NCI-H2171 treated with DMSO at 0.1 percent for 48 hours (cell line): ENCODE measurements around the gene VAPB.

Experiments used
- DNase-seq: peaks from one replicate; lab custom pipeline; 2025; lab: John Stamatoyannopoulos, UW

Gene VAPB

DNA sequence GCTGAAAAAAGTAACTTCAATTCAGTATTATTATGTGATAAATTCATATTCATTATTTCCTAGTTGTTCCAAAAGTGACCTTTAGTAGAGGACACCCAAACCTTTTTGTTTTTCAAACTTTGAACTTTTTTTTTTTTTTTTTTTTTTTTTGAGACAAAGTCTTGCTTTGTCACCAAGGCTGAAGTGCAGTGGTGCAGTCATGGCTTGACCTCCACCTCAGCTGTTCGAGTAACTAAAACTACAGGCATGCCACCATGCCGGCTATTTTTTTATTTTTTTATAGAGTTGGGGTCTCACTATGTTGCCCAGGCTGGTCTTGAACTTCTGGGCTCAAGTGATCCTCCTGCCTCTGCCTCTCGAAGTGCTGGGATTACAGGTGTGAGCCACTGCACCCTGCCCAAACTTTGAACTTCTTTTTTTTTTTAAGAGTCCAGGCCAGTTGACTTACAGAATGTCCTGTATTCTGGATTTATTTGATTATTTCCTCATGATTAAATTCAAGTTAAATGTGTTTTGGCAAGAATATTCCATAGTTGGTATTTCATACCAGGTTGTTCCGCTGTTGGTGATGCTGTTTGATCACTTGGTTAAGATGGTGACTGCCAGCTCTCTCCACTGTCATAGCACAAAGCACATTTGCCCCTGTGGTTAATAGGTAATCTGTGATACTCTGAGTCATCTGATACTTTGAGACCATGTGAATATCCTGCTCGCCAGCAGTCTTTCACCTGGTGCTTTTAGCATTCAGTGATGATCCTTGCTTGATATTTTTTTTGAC lies 48.0 kb downstream of the VAPB start:
- DNase-seq, result peak; percentile 17

- DNase-seq, result no peak
These were observed 50.2 kb downstream of the VAPB start for GRCh38 chr20:58438970-58439808.

DNA sequence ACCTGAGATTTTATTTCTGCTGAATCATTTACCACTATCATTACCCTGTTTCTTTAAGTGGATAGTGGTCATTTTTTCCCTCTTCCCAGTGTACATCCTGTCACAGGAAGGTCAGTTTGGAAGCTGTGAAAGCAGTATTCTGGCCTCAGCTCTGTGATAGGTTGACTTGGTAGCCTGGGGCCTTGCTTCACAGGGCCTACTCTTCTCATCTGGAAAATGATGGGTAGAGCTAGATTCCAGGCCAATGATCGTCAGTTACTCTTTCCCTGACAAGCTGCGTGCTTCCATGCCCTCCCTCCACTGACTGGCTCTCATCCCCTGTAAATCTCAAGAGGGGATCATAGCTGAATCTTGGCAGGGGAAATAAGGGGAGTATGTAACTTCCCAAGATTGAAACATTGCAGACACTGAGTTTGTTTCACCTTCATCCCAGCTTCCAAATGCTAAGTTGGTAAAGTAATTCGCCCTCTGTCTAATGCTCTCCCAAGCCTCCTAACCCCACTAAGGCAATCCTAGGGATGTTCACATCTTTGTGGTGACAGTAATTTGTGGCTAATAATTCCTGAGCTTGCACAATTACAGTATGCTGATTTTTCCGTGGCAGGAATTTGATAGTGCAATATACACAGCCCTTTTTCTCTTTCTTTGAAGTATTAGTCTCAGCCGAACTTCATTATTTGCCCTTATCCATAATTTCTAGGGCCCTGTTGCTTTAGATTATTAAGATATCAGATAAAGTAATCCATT lies 51.2 kb downstream of the VAPB start:
- DNase-seq, result no peak

DNA sequence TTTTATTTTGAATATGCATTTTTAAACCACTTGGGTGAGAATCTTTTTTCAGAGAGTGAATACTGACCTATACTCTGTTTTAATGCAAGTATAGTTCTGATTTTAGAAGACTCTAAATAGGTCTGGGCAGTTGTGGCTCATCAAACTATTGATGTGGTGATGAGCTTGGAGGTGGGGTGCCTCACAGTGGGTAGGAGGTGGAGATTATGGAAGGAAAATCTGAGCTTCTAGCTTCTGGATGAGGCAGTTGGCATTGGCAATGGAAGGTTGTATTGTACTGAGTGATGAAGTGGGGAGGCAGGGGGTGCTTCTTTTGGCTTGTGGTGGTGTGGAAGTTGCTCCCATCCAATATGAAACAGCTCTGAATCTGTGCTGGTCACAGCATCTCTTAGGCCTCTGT lies 52.7 kb downstream of the VAPB start:
- DNase-seq, result no peak

GRCh38 chr20:58444746-58445255 lies 55.8 kb downstream of the VAPB start:
- no peak for DNase-seq

DNA sequence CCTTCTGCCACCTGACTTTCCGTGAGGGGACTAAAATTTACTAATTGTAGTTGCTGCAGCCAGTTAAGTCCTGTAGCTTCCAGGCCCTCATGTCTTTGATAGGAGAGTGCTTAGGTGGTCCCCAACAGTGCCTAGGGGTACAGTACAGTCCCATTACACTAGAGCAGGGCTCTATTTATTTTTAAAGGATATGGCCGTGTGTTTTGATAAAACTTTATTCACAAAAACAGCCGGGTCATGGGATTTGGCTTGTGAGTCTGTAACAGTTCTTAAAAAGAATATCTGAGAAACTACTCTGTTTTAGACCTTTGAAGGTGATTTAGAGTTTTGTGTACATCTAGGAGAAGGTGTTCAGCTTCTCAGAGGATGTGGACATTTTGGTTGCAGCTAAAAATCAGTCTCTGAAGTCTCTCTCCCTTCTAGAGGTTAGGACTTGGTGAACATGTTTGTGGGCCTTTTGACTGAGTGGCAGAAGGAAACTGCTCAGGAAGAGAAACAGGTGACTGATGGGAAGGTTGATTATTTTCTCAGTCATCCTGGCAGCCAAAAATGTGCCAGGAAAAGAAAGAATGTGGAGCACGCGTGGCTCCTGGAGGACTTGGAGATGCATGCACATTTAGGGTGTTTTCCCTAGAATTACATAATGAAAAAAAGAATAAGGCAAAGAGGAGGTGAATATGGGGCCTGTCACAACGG lies 57.4 kb downstream of the VAPB start:
- no peak for DNase-seq

DNA sequence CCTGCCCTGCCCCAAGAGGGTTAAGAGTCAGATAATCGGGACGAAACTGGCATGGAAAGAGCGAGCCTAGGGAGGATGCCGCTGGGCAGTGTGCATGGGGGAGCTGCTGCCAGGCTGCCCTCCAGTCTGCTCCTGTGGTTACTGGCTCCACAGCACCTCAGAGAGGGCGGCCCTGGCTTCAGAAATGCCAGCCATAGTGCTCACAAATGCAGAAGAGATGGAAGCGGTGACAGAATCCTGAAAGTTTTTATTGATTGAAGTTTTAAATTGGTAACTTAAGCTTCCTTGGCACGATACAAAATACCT lies 57.9 kb downstream of the VAPB start:
- DNase-seq, result no peak

GRCh38 chr20:58447511-58448391 lies 58.7 kb downstream of the VAPB start:
- peak; percentile 46 for DNase-seq

DNA sequence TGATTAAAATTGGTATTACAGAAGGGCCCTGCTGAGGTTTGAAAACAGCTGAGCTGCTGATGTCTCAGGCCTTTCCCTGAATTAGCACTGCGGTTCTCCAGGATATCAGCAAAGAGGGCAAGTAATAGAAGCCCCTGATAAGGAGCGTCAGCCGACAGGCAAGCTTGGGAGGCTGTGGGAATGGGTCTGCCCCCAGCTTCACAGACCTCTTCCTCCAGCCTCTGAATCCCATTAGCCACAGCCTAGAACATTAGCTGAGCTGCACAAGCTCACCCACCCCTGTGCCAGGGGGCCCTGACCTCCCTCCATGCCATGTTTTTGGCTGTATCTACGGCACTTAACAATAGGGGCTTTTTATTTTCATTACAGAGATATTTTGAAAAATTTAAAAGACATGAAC lies 59.9 kb downstream of the VAPB start:
- no peak for DNase-seq

DNA sequence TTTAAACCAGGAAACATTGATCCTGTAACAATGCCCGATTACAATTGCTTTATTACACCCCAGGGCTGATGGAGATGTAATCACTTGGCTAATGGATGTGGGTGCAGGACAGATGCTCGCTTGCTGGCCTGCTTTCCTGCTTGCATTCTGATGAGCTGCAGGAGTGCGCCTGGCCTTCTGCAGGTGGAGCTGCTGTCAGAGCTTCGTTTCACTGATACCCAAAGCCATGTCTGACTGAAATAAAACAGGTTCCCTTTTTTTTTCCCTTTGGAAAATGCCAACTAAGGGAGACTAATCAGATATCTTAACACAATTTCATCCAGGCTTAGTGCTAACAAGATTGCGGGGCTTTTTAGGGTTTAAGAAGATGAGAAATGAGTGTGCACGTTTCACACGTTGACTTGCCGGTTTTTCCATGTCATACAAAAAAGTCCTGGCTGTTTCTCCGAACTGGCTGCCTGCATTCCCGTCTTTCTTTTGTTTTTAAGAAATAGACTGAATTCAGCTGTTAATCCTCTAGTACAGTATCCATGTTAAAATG lies 60.7 kb downstream of the VAPB start:
- DNase-seq, result peak; percentile 14

GRCh38 chr20:58450254-58450653 lies 61.2 kb downstream of the VAPB start:
- DNase-seq, result no peak

DNA sequence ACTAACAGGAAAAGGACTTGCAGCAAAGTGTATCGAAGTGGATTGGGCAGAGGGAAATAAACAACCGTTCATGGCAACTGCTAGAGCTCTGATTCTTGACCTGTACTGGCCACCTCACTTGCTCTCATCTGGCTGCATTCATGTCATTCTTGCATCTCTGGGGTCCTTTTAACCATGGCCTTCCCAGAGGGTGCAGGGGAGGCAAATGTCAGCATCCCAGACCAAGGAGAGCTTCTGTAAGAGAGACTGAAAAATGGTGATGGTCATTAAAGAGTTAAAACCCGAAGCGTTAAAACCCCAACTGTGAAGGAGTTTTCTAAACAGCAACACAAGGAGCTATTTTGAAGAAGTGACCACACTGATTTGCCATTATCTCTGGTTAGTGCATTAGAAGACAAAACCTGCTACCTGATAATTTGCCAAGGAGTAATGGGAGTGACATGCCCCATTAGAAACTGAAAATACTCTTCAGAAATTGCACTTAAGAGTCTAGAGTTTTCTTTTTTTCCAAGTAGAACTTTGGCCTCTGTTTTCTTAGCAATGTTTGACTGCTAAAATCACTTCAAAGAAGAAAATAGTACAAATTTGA lies 63.7 kb downstream of the VAPB start:
- DNase-seq, result no peak

- DNase-seq, result no peak
These were observed 64.4 kb downstream of the VAPB start for GRCh38 chr20:58453391-58453790.

- no peak for DNase-seq
These were observed 65.4 kb downstream of the VAPB start for GRCh38 chr20:58454460-58454859.

DNA sequence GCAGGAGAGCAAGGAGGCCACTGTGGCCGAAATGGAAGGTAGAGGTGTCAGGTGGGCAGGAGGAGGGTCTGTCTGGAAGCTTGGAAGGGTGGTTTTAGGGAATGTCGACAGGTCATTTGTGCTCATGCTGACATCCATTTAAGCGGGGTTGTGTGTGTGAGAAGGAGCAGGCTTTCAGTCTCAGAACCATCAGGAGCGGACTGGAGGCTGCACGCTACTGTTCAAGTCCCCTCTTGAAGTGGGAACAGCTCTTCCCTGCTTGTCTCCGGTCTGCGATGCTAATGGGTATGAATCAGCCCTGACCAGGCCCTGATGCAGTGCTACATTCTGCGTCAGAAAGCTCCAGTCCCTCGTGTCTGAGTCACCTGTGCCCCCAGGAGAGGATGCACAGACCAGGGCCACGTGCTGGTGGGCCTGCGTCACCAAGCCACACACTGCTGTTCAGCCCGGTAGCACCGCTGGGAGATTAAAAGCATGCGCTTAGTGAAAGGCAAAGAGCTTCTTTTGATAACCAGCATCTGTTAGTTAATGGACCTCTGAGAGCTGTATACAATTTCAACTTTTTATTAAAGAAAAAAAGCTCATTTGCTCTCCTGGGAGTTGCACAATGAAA lies 68.2 kb downstream of the VAPB start:
- peak; percentile 89 for DNase-seq

- DNase-seq, result no peak
These were observed 69.5 kb downstream of the VAPB start for GRCh38 chr20:58458342-58459057.

- DNase-seq, result peak; percentile 16
These were observed 70.2 kb downstream of the VAPB start for GRCh38 chr20:58459058-58459750.

- no peak for DNase-seq
These were observed 72.1 kb downstream of the VAPB start for GRCh38 chr20:58461104-58461503.

DNA sequence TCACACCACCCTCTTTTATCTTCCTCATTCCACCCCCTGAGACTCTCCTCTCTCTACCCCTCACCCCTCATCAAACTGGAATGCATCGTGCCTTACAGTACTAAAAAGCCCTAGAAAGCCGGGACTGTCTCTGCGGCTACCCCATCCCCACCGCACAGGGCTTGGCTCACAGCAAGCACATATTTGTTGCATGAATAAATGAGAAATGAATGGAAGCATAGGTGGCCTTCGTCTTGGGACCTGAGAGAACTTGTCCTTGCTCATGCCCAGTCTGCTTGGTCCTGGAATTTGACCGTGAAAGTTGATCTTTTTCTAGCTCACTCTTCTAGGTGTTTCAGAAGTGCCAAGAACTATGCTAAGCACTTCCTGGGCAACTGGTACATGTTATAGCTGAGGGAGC lies 72.9 kb downstream of the VAPB start:
- DNase-seq, result no peak
